Panc1 (cell line): ENCODE results near the gene ADGRA1. TPM values are rescaled to one million over a fixed set of nuclear protein-coding genes. Genes with fewer than 3 reads are reported as not detected.
A peak's percentile ranks its signal among the peaks of the same experiment; 100 is the strongest.

Experiments used
- ATAC-seq: fragments of 200-7000 bp; cut with Tn5 transposase; 2 replicates; pipeline ENCODE4 v1.9.1; 2020; ENCODE audit warnings: mild to moderate bottlenecking, moderate library complexity
- BruUV-seq: library from RNA; stranded (reverse); fragments of 400-500 nt; replicated peaks from 2 replicates; lab custom pipeline; 2021; lab: Mats Ljungman, UMichigan
- CTCF ChIA-PET: fragments of 300-600 bp; sonication (Branson Sonifier 250); formaldehyde crosslinking; loops from one replicate; lab custom pipeline; 2022; ENCODE audit warnings: antibody characterized with exemption; lab: Charles Lee
- POLR2A ChIA-PET: fragments of 300-600 bp; sonication (Branson Sonifier 250); formaldehyde crosslinking; loops from one replicate; lab custom pipeline; 2022; ENCODE audit warnings: antibody characterized with exemption; lab: Charles Lee
- DNase-seq: peaks from one replicate; pipeline ENCODE4 v3.0.0-alpha.2; 2010; ENCODE audit warnings: low read depth, low spot score
- H3K27ac ChIP-seq: 2 replicates; pipeline ENCODE4 v1.5.1; 2011; ENCODE audit warnings: mild to moderate bottlenecking, low read length, inconsistent platforms
- H3K27me3 ChIP-seq: fragments of 200-500 bp; sonication (Bioruptor generic); 2 replicates; pipeline ENCODE4 v1.6.0; 2014; ENCODE audit warnings: low read length, inconsistent platforms; ENCODE audit not compliant: control insufficient read depth, insufficient read depth
- H3K36me3 ChIP-seq: fragments of 200-500 bp; sonication (Bioruptor generic); 2 replicates; pipeline ENCODE4 v1.5.1; 2014; ENCODE audit warnings: inconsistent platforms, mild to moderate bottlenecking, low read length, moderate library complexity; ENCODE audit not compliant: control insufficient read depth, insufficient read depth
- H3K4me1 ChIP-seq: 2 replicates; pipeline ENCODE4 v1.5.1; 2011; ENCODE audit warnings: inconsistent platforms, mild to moderate bottlenecking, low read length, moderate library complexity; ENCODE audit not compliant: control insufficient read depth, insufficient read depth
- H3K4me3 ChIP-seq, 2 experiments: 2 replicates each; pipeline ENCODE4 v1.5.1; 2011 to 2012; ENCODE audit warnings: low read depth in 2 of 2, low read length in 2 of 2, mild to moderate bottlenecking in 2 of 2, inconsistent platforms in 1 of 2, moderate library complexity in 1 of 2
- H3K9me3 ChIP-seq: fragments of 200-500 bp; sonication (Bioruptor generic); 2 replicates; pipeline ENCODE4 v1.5.1; 2014; ENCODE audit warnings: low read depth, mild to moderate bottlenecking, inconsistent platforms, low read length, moderate library complexity; ENCODE audit not compliant: control insufficient read depth, insufficient read depth
- CTCF ChIP-seq: fragments of 450-650 bp; IDR thresholded peaks from 2 replicates; pipeline ENCODE4 v1.5.1; 2017; ENCODE audit warnings: mild to moderate bottlenecking
- POLR2AphosphoS5 ChIP-seq: IDR thresholded peaks from 2 replicates; pipeline ENCODE4 v1.6.1; 2012; ENCODE audit warnings: mild to moderate bottlenecking, low read depth, low read length, moderate library complexity
- REST ChIP-seq, 2 experiments: IDR thresholded peaks; 2 replicates each; pipeline ENCODE4 v1.6.1; 2011 to 2012; ENCODE audit warnings: low read depth in 2 of 2, control low read depth in 1 of 2, low read length in 1 of 2, mild to moderate bottlenecking in 1 of 2, moderate library complexity in 1 of 2; ENCODE audit not compliant: insufficient read depth in 1 of 2
- SIN3A ChIP-seq: IDR thresholded peaks from 2 replicates; pipeline ENCODE4 v1.6.1; 2012; ENCODE audit warnings: low read depth, mild to moderate bottlenecking, low read length, moderate library complexity, borderline replicate concordance; ENCODE audit not compliant: insufficient read depth
- TCF7L2 ChIP-seq: IDR thresholded peaks from 2 replicates; pipeline ENCODE4 v1.6.1; 2011; ENCODE audit warnings: mild to moderate bottlenecking, low read depth, low read length, inconsistent platforms
- in situ Hi-C: cut with HindIII; loops from 2 replicates; pipeline ENCODE4 v1.10.0; 2016; ENCODE audit warnings: low sequenced_read_pairs, low pct_unique_long_range_greater_than_20kb
- intact Hi-C: fragments of 100-400 bp; cut with micrococcal nuclease; formaldehyde crosslinking; loops from one replicate; pipeline ENCODE4 v1.10.0; 2022; ENCODE audit not compliant: unreplicated experiment
- total RNA-seq: library from RNA; stranded (reverse); gene quantifications from one replicate; pipeline ENCODE4 v1.2.1, GENCODE V29; 2021; ENCODE audit not compliant: unreplicated experiment

The ADGRA1 gene
- total RNA-seq, 1 experiment from 2014 or later: 0.05 TPM

DNA sequence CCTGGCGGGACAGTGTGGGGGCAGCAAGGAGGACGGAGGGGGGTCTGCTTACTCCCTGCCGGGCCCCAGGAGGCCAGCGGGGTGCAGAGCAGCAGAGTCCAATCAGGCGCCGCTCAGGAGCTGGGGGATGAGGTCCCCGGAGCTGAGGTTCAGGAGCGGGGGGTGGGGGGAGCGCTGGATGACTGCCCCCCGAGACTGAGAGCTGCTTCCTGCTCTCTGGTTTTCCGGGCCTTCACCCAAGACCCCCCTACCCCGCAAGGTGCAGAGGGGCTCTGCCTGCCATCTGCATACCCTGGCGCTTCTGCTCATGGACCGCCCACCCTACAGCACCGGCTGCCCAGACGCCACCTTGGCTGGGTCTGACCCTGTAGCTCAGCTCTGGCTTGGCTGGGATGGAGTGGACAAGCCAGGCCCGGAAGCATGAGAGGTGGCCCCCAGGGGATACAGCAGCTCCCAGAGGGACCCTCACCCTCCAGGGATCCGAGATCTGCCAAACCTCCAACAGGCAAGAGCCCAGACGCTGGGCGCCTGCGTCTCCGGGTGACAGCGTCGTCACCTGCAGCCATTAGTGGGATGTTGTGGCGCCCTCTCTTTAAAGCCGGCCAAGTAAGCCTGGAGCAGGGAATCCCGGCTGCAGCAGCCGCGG, 73.2 kb downstream of the ADGRA1 start:
- DNase-seq: no peak
- ATAC-seq: no peak
- intact Hi-C loops (no loop called here), in situ Hi-C loops (no loop called here)
- H3K36me3 ChIP-seq: no peaks in the 10 kb centered on the region
- H3K4me3 ChIP-seq: peak overlapping the region; percentile 54 to 69
- CTCF ChIA-PET: interaction anchor here (0.6 kb wide), 1 partner anchor 106 kb away, joined by 3 read pairs; no protein-coding TSS in a partner anchor
- no TSS peak for BruUV-seq
- no peak overlapping the region for H3K27ac ChIP-seq
- peaks cover 17% of the 10 kb centered on the region for H3K4me1 ChIP-seq
- POLR2A ChIA-PET: interaction anchor here (0.6 kb wide), 2 partner anchors 13 to 170 kb away, joined by 5 to 7 read pairs; no protein-coding TSS in a partner anchor
- H3K9me3 ChIP-seq: no peaks in the 10 kb centered on the region
- H3K27me3 ChIP-seq: 0 out of 2 replicates have a peak, but pooled peaks cover 2% of the 10 kb centered on the region
- TF ChIP-seq POLR2AphosphoS5: no peak
- no peak for TF ChIP-seq CTCF
- TF ChIP-seq SIN3A: no peak
- TF ChIP-seq TCF7L2: no peak
- no peak for TF ChIP-seq REST (IDR thresholded peaks at IDR 0.05; ENCODE audit: insufficient read depth in 1 of 2, low read depth in 2 of 2, low read length in 1 of 2)

GRCh38 chr10:133161486-133162109, 73.9 kb downstream of the ADGRA1 start:
- BruUV-seq: no TSS peak
- ChIA-PET CTCF (no interaction called here), POLR2A (interaction anchor here (0.5 to 0.6 kb wide), 2 partner anchors 14 to 71 kb away, joined by 5 to 10 read pairs; no protein-coding TSS in a partner anchor)
- ATAC-seq: no peak
- peaks cover 17% of the 10 kb centered on the region for H3K4me1 ChIP-seq
- H3K4me3 ChIP-seq: peak overlapping the region; percentile 54 to 69
- TF ChIP-seq REST (IDR thresholded peaks at IDR 0.05; ENCODE audit: insufficient read depth in 1 of 2, low read depth in 2 of 2, low read length in 1 of 2) (0 out of 4 replicates have a peak, but pooled peaks of 1 of the 2 experiments have one; percentile 24), TCF7L2 (no peak)
- H3K9me3 ChIP-seq: no peaks in the 10 kb centered on the region
- no peaks in the 10 kb centered on the region for H3K36me3 ChIP-seq
- in situ Hi-C loops (no loop called here), intact Hi-C loops (no loop called here)
- no peak overlapping the region for H3K27ac ChIP-seq
- no peak for DNase-seq
- H3K27me3 ChIP-seq: 0 out of 2 replicates have a peak, but pooled peaks cover 2% of the 10 kb centered on the region
